ENCODE measurements around the gene ZNF527.
"Not testable (repeated sequence)": the region's sequence is repeated elsewhere in the genome, so short reads cannot be mapped to it uniquely, and the experiment has no call there.

The ZNF527 gene

DNA sequence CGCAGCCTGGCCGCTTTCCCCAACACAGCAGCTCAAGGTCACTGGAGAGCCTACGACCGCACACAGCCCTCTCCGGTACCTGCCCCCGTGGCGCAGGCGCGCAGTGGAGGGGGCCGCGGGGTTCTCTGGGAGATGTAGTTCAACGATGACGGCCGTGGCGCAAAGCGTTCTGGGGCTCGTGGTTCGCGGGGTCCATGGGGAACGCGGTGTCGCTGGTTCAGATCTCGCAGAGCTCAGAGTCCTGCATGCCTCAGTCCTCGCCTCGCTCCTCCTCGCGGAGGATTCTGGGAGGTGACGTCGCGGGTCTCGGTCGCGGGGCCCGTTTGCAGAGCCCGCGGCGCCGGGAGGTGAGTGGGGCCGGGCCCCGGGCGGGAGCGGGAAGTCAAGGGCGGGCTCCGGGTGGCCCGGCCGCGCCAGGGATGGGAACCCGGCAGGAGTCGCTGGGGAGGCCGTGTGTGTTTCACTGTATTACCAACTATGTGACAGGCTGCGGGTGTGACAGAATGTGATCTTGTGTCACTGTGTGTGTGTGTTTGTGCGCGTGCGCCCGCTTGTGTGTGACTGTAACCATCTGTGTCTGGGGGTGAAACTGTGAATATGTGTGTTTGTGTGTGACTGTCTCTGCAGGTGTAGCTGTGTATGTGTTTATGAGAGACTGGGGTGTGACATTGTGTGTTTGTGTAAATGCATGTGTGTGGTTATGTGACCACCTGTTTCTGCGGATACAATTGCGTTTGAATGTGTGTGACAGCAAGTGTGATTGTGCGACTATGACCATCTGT is at the start of gene ZNF527:
ZNF527 (plus strand) TSS at position 220 of the 782 bp plus-strand sequence. CDS start 3,100 bp downstream, outside the sequence.
- in situ Hi-C loops (cut with HindIII; ENCODE audit: low sequenced_read_pairs), result no loop called here

- in situ Hi-C loops (cut with HindIII; ENCODE audit: low sequenced_read_pairs), result no loop called here
Measured at GRCh38 chr19:37329686-37330085, 41.2 kb upstream of the ZNF527 start.

- in situ Hi-C loops (cut with HindIII; ENCODE audit: low sequenced_read_pairs), result no loop called here
Measured at GRCh38 chr19:37332839-37333238, 38.1 kb upstream of the ZNF527 start.

GRCh38 chr19:37333457-37333856 is 37.4 kb upstream of the ZNF527 start:
- in situ Hi-C loops (cut with HindIII; ENCODE audit: low sequenced_read_pairs), result no loop called here

- in situ Hi-C loops (cut with HindIII; ENCODE audit: low sequenced_read_pairs), result no loop called here
Measured at GRCh38 chr19:37334179-37335071, 36.5 kb upstream of the ZNF527 start.

- in situ Hi-C loops (cut with HindIII; ENCODE audit: low sequenced_read_pairs), result no loop called here
Measured at GRCh38 chr19:37342753-37343152, 28.1 kb upstream of the ZNF527 start.

- in situ Hi-C loops (cut with HindIII; ENCODE audit: low sequenced_read_pairs), result no loop called here
Measured at GRCh38 chr19:37346091-37346490, 24.8 kb upstream of the ZNF527 start.

GRCh38 chr19:37348060-37348459 is 22.8 kb upstream of the ZNF527 start:
- in situ Hi-C loops (cut with HindIII; ENCODE audit: low sequenced_read_pairs), result no loop called here

- in situ Hi-C loops (cut with HindIII; ENCODE audit: low sequenced_read_pairs), result no loop called here
Measured at GRCh38 chr19:37353968-37354367, 16.9 kb upstream of the ZNF527 start.

DNA sequence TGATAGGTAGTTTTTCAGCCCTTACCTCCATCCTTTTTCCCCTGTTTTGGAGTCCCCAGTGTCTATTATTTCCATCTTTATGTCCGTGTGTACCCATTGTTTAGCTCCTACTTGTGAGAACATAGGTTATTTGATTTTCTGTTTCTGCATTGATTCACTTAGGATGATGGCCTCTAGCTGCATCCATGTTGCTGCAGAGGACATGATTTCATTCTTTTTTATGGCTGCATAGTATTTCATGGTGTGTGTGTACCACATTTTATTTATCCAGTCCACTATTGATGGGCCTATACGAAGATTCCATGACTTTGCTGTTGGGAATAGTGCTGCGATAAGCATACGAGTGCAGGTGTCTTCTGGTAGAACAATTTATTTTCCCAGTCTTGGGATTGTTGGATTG is 15.0 kb upstream of the ZNF527 start:
- in situ Hi-C loops (cut with HindIII; ENCODE audit: low sequenced_read_pairs), result no loop called here

DNA sequence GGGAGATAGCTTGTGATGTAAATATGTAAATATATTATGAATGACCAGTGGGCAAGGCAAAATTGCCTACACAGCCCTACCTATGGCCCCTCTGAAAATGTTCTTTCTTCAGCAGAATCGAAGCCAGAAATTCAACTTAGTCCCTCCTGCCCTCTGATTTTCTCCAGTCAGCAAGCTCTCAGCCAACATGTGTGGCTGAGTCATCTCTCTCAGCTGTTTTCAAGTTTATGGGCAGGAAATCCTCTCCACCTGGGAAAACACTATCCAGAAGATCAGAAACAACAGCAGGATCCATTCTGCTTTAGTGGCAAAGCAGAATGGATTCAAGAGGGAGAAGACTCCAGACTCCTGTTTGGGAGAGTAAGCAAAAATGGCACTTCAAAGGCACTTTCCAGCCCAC is 8.9 kb upstream of the ZNF527 start:
- in situ Hi-C loops (cut with HindIII; ENCODE audit: low sequenced_read_pairs), result no loop called here

GRCh38 chr19:37362733-37363132 is 8.2 kb upstream of the ZNF527 start:
- in situ Hi-C loops (cut with HindIII; ENCODE audit: low sequenced_read_pairs), result no loop called here

GRCh38 chr19:37370386-37370879 is 466 bp upstream of the ZNF527 start:
- in situ Hi-C loops (cut with HindIII; ENCODE audit: low sequenced_read_pairs), result not testable (repeated sequence)

GRCh38 chr19:37389234-37389633 is 18.3 kb downstream of the ZNF527 start:
- in situ Hi-C loops (cut with HindIII; ENCODE audit: low sequenced_read_pairs), result no loop called here

GRCh38 chr19:37391399-37391798 is 20.5 kb downstream of the ZNF527 start:
- in situ Hi-C loops (cut with HindIII; ENCODE audit: low sequenced_read_pairs), result not testable (repeated sequence)

DNA sequence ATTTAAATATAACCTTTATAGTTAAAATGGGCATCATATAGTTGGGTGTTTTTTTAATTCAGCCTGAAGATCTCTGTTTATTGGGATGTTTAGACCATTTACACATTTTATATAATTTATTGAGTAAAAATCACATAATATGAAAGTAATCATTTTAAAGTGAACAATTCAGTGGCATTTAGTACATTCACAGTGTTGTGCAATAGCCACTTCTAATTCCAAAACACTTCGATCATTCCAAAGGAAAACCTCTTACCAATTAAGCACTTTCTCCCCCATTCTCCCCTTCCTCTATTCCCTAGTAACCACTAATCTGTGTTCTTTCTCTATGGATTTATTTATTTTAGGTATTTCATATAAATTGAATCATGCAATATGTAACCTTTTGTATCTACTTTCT is 30.2 kb downstream of the ZNF527 start:
- in situ Hi-C loops (cut with HindIII; ENCODE audit: low sequenced_read_pairs), result no loop called here

- in situ Hi-C loops (cut with HindIII; ENCODE audit: low sequenced_read_pairs), result no loop called here
Measured at GRCh38 chr19:37403403-37403802, 32.5 kb downstream of the ZNF527 start.

DNA sequence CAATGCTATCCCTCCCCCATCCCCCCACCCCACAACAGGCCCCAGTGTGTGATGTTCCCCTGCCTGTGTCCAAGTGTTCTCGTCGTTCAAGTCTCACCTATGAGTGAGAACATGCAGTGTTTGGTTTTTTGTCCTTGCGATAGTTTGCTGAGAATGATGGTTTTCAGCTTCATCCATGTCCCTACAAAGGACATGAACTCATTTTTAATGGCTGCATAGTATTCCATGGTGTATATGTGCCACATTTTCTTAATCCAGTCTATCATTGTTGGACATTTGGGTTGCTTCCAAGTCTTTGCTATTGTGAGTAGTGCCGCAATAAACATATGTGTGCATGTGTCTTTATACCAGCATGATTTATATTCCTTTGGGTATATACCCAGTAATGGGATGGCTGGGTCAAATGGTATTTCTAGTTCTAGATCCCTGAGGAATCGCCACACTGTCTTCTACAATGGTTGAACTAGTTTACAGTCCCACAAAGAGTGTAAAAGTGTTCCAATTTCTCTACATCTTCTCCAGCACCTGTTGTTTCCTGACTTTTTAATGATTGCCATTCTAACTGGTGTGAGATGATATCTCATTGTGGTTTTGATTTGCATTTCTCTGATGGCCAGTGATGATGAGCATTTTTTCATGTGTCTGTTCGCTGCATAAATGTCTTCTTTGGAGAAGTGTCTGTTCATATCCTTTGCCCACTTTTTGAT is 35.4 kb downstream of the ZNF527 start:
- in situ Hi-C loops (cut with HindIII; ENCODE audit: low sequenced_read_pairs), result not testable (repeated sequence)

- in situ Hi-C loops (cut with HindIII; ENCODE audit: low sequenced_read_pairs), result loop anchor here (5.0 kb wide), 2 partner anchors 65 to 155 kb away; no protein-coding TSS in a partner anchor
Measured at GRCh38 chr19:37412700-37413099, 41.8 kb downstream of the ZNF527 start.

DNA sequence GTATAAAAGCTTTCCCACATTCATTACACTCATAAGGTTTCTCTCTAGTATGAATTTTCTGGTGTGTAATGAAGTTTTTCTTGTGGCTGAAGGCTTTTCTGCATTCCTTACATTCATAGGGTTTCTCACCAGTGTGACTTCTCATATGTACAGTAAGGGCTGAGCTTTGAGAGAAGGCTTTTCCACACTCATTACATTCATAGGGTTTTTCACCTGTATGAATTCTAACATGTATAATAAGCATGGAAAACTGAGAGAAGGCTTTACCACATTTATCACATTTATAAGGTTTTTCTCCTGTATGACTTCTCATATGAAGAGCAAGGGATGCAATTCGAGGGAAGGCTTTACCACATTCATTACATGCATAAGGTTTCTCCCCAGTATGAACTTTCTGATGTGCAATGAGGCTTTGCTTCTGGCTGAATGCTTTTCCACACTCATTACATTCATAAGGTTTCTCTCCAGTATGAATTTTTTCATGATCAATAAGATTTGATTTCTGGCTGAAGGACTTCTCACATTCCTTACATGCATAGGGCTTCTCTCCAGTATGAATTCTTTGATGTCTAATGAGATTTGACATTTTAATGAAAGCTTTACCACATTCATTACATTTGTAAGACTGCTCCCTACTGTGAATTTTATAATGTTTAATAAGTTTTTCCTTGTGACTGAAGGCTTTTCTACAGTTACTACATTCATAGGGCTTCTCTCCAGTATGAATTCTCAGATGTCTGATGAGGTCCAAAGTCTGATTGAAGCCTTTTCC is 42.6 kb downstream of the ZNF527 start:
- in situ Hi-C loops (cut with HindIII; ENCODE audit: low sequenced_read_pairs), result loop anchor here (5.0 kb wide), 2 partner anchors 64 to 154 kb away; no protein-coding TSS in a partner anchor
